GM18502 (cell line): ENCODE measurements around the gene GCK.

Experiments
- ATAC-seq: cut with Tn5 transposase; IDR thresholded peaks from one replicate; pipeline ENCODE4 v1.9.1; 2021; ENCODE audit warnings: mild to moderate bottlenecking; ENCODE audit not compliant: unreplicated experiment, poor library complexity

GCK gene

DNA sequence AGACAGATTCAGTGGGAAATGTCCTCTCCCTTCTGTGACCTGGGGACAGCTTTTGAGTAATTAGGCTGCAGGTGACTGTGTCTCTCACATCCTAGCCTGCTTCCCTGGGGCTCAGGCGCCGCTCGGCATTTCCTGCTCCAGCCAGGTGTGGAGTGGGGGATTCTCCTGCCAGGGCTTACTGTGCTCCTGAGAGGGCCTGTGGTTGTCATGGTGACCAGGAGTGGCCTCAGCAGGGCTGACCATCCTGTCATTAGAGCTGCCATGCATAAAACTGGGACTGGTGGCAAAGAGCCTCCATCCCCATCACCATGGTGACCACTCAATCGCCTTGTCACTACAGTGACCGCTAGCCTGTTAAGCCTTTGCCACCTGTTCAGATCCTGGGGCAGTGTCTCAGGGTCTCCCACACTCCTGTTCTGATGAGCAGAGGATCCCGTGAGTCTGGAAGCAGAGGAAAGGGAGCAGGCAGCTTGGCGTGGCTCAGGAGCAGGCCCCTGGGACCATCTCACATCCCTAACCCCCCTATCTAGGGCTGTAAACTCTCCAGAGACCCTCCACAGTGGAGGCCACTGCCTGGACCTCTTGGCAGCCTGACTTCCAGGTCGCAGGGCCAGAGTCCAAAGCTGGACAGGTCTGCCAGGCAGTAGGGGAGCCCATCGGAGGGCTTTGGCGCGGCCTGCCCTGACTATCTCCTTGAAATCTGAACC, at the start of gene GCK:
GCK (minus strand) TSS at position 154 of the 707 bp plus-strand sequence. CDS start 486 bp downstream, outside the sequence.
- ATAC-seq, result no peak

DNA sequence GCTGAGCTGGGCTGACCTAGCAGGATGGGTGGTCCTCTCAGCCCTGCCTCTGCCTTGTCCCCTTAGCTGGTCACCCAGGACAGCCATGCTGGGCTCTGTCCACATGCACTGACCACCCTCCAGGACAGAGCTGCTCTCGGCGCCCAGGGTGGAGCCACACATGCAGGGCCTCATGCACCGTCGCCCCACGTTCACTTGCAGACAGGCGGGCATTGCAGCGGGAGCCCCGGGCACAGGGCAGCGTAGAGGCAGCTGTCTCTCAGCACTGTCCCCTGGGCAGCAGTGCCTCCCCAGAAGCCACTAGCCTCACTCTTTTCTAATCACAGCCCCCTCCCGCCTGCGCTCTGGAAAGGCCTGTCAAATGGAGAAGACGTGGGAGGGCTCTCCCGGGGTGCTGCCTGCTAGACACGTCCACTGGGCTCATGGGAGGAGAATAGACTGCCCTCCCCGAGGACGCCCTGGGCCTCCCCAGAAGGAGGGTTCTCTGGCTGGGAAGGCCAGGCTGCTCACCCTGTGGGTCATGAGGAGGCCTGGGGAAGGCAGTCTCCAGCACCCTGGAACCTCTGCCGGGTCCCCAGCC, 49.0 kb upstream of the GCK start:
- no peak for ATAC-seq

DNA sequence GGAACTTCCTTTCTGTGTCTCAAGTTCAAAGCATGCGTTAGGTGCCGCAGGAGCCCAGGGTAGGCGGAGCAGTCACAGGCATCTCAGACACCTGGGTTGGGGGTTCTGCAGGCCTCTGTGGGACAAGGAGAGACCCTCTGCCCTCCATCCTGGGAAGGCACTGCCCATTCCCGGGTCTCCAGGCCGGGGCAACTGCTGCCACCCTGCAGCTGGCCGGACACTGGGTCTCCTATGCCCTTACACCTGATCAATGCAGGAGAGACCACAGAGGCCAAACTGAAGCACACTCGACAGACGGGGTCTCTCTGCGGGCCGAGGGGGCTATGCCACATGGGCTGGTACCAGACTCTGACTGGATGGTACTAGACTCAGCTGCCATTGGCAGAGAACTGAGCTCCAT, 48.5 kb upstream of the GCK start:
- no peak for ATAC-seq

DNA sequence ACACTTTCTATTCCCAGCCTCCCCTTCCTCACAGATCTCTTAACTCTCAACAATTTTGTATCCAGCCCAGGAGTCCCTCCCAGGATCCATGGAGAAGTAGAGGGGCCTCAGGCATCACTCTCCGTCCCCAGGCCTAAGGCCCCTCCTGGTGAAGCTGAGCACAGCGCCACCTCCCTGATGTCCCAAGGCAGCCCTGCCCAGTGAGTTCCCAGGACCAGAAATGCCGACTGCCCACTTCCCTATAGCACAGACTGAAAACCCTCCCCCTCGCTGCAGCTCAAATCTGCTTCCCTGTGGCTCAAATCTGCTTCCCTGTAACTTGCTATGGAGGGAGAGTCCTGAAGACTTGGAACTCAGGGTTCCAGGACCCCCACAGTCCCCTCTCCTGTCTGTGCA, 47.1 kb upstream of the GCK start:
- ATAC-seq, result no peak

DNA sequence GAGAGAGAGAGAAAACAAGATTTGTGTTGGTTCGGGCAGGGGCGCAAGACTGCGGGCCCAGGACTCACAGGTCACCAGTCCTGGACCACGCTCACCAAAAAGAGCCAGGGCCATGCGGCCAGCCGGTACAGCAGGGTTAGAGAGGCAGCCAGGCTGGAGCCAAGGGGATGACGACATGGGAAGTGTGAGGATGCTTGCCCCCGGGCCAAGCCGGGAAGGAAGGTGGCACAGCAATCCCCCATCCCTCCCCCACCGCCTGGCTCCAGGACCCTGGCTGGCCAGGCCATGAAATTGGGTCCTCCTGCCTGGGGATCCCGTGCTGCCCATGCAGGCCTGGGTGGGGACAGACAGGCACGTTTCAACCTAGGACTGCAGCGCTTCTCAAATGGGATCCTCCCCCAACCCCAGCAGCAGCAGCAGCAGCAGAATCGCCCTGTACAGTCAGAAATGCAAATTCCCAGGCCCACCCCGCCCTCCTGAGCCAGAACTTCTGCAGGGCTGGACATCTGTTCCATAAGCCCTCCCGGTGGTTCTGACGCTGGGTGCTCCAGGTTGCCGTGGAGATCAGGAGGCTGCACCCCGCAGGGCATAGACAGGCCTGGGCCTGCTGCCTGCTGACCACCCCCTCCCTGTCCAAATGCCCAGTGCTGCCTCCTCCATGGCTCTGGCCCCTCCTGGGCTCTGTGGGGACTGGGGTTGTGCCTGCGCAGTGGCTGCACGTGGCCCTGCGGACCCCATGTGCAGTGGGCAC, 46.5 kb upstream of the GCK start:
- ATAC-seq, result no peak

DNA sequence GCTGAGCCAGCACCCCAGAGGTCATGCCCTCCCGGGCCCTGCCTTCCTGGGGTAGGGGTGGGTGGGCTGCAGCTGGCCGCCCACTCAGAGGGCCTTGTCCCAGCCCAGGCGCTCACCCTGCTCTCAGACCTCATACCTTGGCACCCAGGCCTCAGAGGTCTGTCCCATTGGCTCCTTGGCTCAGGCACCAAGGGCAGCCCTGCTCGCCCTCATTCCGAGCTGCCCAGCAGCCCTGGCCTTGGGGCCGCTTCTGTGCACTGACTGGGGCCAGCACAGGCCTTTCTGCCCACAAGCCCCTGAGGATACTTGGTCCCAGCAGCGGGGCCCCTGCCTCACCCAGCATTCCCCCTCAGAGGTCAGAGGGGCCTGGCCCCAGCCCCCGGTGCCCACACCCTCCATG, 45.8 kb upstream of the GCK start:
- no peak for ATAC-seq

DNA sequence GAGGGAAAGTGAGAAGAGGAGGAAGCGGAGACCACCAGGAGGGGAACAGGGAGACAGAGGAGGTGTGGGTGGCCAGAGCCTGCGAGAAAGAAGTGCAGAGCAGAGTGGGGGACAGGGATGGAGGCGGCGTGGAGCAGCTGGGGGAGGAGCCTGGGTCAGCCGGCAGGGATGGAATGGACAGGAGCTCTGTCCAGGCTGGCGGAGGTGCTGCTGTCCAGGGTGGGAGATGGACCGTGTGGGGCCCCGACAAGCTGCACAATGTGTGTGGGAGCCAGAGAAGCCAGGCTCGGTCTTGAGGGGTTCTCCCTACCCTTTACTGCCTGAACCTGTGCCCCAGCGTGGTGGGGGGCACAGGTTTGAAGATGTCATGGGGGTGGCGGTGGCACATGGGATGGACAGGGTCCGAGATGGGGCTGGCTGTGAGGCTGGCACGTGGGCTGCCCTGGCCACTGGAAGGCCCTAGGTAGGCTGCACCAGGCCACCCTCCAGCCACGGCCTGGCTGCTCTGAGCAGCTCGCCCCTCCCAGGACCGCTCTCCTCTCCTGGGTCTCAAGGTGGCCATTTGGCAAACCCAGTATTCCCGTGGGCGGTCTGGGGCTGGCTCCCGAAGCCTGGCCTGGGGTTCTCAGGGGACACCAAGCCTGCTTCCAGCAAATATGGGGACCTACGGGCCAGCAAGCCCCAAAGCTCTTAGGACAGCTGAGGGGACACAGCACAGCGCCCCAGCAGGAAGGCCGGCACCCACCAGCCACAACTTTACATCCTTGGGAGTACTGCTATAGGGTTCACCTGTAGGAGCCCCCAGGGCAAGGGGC, 43.9 kb upstream of the GCK start:
- no peak for ATAC-seq

DNA sequence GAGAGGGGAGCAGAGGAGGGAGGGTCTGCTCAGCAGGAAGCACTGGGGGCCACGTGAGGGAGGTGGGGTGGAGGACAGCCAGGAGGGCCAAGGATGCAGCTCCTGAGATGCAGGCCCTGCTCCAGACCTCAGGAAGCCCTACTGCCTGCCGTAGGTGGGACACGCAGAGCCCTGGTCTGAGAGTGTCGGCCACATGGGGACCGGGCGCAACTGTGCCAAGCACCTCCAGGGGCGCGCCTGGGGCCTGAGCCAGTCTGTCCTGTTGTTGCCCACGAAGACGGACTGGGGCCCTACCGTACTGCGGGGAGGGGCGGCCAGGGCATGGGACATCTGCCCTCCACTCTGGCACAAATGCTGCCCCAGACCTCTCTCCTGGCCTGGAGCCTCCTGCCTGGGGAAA, 43.2 kb upstream of the GCK start:
- no peak for ATAC-seq

DNA sequence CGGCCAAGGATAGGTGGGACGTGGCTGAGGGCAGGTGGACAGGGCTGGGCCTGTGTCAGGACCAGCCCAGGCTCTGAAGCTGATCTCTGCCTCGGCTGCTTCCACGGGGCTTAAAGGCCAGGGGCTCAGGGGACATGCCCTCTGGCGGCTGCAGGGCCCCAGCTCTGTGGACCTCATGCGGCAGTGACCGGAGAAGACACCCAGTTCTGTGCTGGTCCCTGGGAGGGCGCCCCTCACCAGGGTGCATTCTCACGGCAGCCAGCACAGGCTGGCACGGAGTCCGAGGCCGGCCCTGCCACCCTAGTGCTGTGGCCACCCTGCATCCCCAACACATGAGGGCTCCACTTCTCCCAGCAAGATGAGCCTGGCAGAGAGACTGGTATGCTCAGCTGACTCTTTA, 41.8 kb upstream of the GCK start:
- no peak for ATAC-seq

DNA sequence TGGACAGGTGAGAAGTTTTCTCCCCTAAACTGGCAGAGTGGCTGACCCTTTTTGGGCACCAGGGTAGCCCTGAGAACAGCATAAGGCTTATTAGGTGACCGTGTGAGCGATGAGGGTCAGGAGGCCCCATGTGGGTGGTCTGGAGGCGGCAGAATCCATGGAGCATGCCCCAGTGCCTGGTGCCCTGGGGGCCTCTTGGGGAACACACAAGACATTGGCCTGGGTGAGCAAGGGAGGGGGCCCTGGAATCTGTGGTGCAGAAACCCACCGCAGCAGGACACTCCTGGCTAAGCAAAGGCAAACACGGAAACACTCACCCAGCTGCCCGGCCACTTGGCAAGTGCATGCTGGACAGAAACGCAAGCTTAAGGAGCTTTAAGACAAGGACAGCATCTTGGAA, 41.0 kb upstream of the GCK start:
- ATAC-seq, result no peak

DNA sequence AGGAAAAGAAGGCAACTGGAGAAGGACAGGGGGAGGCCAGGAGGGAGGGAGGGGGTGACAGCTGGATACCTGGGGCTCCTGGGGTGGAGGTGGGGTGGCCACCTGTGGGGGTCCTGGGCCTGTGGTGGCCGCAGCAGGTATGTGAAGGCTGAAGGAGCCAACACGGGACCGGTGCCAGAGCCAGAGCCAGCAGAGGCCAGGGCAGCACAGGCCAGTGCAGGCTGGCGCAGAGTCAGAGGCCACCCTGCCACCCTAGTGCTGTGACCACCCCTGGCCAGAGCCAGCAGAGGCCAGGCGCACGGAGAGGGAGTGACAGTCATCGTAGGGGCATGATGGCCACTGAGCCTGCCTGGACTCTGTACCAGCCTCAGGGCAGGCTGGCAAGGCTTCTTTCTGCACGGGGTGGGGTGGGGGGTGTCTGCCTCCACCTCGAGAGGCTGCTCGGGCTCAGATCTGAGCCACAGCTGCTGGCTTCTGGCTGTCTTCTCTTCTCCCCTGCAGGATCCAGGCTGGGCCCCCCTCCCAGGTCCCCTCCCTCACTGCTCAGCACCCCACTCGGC, 40.4 kb upstream of the GCK start:
- ATAC-seq, result no peak

DNA sequence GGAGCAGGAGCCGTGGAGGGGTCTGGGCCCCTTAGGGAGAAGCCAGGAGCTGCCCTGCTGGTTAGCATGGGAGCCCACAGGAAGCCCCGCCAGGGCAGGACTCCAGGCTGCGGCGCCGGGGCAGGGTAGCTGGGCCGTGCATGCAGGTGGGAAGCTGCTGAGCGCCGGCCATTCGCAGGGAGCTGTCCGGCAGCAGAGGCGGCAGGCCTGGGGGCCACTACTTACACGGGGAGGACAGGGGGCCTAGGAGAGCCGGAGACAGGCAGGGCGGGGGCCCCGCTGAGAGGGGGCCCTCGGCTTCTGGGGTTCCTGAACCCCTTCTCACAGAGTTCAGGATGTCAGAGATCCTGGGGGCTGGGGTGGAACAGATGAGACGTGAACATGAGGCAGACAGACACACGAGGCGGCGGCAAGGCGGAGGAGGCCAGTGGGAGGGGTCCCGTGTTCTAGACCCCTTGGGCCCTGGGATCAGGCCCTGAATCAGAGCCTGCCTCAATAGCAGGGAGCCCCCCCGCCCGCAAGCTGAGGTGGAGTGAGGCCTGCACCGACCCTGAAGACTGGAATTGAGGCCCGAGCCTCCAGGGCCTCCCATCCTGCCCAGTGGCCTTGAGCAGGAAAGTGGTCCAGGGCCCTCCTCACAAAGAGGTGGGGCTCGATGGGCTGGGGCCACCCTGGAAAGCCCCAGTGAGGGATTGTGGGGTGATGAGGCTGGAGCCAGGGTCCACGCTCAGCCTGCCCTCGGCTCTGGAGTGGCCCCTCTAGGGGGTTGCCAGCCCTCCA, 39.5 kb upstream of the GCK start:
- ATAC-seq, result no peak

DNA sequence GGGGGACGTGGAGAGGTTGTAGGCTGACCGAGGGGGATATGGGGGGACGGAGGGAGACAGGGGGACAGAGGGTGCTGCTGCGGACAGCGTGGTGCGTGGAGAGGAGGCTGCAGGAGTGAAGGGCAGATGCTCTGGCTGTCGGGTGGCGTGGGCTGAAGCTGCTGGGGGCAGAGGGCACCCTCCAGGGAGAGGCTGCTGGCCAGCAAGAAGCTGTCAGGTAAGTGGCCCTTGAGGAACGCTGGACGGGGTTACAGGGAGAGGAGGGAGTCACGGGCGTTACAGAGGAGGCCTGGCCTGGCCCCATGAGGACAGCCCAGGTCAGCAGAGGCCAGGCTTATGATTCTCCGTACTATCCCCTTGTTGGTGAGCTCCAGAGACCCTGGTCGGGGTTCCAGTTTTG, 38.7 kb upstream of the GCK start:
- no peak for ATAC-seq

DNA sequence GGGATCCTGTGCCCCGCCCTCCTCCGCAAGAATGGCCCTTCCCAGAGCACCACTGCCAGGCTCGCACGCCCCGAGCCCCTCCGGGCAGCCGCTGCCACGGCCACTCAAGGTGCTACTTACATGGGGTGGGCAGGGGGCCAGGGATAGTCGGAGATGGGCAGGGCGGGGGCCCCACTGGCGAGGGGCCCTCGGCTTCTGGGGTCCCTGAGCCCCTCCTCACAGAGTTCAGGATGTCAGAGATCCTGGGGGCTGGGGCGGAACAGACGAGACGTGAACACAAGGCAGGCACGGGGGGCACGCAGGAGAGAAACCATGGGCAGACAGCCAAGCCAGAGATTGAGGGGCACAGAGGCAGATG, 37.1 kb upstream of the GCK start:
- ATAC-seq, result no peak

DNA sequence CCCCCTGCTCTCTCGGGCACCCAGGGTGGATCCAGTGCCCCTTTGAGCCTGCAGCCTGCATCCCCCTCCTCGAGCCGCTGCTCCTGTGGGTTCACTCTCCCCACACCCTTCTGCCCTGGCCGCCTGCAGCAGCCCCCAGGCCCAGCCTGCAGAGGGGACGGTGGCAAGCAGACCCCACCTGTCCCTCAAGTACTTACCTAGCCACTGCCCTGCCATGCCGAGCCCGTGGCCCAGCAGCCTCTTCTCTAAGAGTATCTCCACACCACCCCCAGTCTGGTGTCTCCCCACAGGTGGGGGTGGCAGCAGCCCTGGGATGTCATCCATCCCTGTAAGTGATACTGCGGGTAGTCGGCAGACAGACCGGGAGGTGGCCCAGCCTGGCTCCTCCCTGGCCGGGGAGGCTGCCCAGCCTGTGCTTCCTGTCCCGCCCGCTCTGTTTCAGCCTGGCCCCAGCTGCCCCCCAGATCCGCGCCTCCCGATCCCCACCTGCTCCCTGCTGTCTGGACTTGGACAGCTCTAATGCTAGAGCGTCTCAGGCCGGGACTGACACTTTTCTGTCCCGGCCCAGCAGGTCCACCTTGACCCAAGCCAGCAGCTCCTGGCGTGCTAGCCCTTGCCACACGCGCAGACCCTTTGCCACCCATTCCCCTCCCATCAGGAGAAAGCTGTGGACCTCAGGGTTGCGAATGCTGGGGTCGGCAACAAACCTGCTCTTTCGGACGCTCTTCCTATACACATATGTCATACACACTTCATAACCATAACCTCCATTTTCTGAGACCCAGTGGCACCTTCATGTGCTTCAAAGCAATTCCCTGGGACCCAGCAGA, 36.5 kb upstream of the GCK start:
- no peak for ATAC-seq

DNA sequence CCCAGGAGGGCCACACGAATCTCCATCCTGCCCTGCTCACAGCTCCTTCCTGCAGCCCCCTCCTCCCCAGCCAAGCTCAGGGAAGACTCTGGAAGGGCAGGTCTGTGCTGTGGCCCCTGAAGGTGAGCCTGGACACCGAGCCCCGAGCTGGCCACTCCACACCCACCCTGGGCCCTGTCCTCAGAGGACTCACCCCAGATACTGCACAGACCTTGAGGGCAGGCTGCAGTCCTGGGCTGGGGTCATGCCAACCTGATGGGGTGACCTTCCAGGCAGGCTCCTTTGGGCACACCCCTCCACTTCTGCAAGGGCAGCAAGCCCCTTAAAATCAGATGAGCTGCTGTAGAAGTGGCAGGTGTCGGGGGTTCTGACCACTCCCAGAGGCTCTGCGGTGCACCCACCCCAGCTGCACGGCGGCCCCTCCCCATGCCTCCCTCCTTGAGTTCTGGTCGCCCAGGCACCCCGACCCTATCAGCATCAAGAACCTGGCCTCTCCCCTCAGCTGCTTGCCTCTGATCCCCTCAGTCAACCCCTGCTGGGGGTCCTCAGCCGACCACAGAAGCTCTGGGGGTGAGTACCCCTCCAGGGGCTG, 35.8 kb upstream of the GCK start:
- ATAC-seq, result no peak

DNA sequence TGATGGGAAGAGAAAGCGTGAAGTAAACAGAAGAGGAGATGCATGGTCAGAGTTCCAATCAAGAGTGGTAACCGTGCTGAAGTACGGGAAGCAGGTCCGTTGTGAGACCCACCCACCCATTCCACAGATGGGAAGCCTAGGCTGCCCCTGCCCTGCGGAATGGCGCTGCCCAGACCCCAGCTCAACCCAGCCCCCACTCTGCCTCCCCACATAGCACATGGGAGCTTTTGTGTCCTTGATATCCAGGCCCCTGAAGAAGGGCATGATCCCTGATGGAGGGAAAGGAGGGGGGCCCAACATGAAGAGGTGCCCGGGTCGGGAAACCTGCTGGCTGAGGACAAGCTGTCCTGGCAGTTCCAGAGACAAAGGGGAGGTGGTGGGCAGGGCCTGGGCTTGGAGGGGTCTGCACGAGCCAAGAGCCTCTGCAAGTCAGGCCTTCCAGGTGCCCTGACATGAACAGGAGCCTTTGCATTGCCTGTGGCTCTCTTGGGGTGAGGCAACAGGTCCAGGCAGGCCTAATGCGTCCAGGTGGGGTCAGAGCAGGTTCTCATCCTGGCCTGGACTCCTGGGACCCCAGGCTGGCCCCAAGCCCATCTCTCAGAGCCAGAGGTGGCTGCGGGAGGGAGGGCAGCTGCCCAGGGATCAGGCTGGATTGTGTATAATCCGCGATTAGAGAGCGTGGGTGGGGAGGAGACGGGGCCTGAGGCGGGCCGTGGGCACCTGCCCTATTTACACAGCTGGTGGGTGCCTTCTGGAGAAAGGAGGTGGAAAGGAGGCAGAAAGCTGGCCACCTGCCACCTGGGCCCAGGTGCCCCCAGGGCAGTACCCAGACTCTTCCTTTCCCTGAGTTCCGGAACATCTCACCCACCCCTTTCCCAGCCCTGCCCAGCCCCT, 35.1 kb upstream of the GCK start:
- no peak for ATAC-seq
